ENCODE data around the gene PGM2L1.
"Not testable (repeated sequence)": the region's sequence is repeated elsewhere in the genome, so short reads cannot be mapped to it uniquely, and the experiment has no call there.

The PGM2L1 gene

GRCh38 chr11:74429205-74429604 is 31.0 kb upstream of the PGM2L1 start:
- no peak for DNase-seq (ENCODE audit: insufficient read length, low spot score)
- TF ChIP-seq POLR2AphosphoS5 (IDR thresholded peaks at IDR 0.05; ENCODE audit: low read depth, low read length), result no peak
- TF ChIP-seq TAF1 (IDR thresholded peaks at IDR 0.05; ENCODE audit: low read depth, low read length), result no peak
- no peak for TF ChIP-seq SPI1 (IDR thresholded peaks at IDR 0.05; ENCODE audit: low read depth, low read length)
- no peak for TF ChIP-seq PAX5 (IDR thresholded peaks at IDR 0.05; ENCODE audit: insufficient read depth, low read length, severe bottlenecking)
- TF ChIP-seq POU2F2 (IDR thresholded peaks at IDR 0.05; ENCODE audit: low read depth, low read length), result no peak
- TF ChIP-seq POLR2A (IDR thresholded peaks at IDR 0.05; ENCODE audit: low read depth, low read length), result no peak
- FAIRE-seq, result no peak

- FAIRE-seq, result no peak
- TF ChIP-seq TAF1 (IDR thresholded peaks at IDR 0.05; ENCODE audit: low read depth, low read length) (no peak), PAX5 (IDR thresholded peaks at IDR 0.05; ENCODE audit: insufficient read depth, low read length, severe bottlenecking) (no peak), SPI1 (IDR thresholded peaks at IDR 0.05; ENCODE audit: low read depth, low read length) (no peak), POLR2AphosphoS5 (IDR thresholded peaks at IDR 0.05; ENCODE audit: low read depth, low read length) (no peak), POU2F2 (IDR thresholded peaks at IDR 0.05; ENCODE audit: low read depth, low read length) (no peak), POLR2A (IDR thresholded peaks at IDR 0.05; ENCODE audit: low read depth, low read length) (no peak)
These were observed 29.2 kb upstream of the PGM2L1 start for GRCh38 chr11:74427384-74427886.

GRCh38 chr11:74425100-74425499 is 26.9 kb upstream of the PGM2L1 start:
- no peak for FAIRE-seq
- TF ChIP-seq POU2F2 (IDR thresholded peaks at IDR 0.05; ENCODE audit: low read depth, low read length), result no peak
- no peak for TF ChIP-seq TAF1 (IDR thresholded peaks at IDR 0.05; ENCODE audit: low read depth, low read length)
- no peak for TF ChIP-seq POLR2AphosphoS5 (IDR thresholded peaks at IDR 0.05; ENCODE audit: low read depth, low read length)
- TF ChIP-seq SPI1 (IDR thresholded peaks at IDR 0.05; ENCODE audit: low read depth, low read length), result no peak
- no peak for TF ChIP-seq PAX5 (IDR thresholded peaks at IDR 0.05; ENCODE audit: insufficient read depth, low read length, severe bottlenecking)
- TF ChIP-seq POLR2A (IDR thresholded peaks at IDR 0.05; ENCODE audit: low read depth, low read length), result no peak
- DNase-seq (ENCODE audit: insufficient read length, low spot score), result no peak

More at GRCh38 chr11:74427384-74427886, 29.2 kb upstream of the PGM2L1 start:
- DNase-seq (ENCODE audit: insufficient read length, low spot score), result no peak

- FAIRE-seq (no peak), DNase-seq (ENCODE audit: insufficient read length, low spot score) (no peak)
- TF ChIP-seq POLR2AphosphoS5 (IDR thresholded peaks at IDR 0.05; ENCODE audit: low read depth, low read length), result no peak
- TF ChIP-seq PAX5 (IDR thresholded peaks at IDR 0.05; ENCODE audit: insufficient read depth, low read length, severe bottlenecking), result no peak
- no peak for TF ChIP-seq TAF1 (IDR thresholded peaks at IDR 0.05; ENCODE audit: low read depth, low read length)
- no peak for TF ChIP-seq SPI1 (IDR thresholded peaks at IDR 0.05; ENCODE audit: low read depth, low read length)
- no peak for TF ChIP-seq POLR2A (IDR thresholded peaks at IDR 0.05; ENCODE audit: low read depth, low read length)
- TF ChIP-seq POU2F2 (IDR thresholded peaks at IDR 0.05; ENCODE audit: low read depth, low read length), result no peak
These were observed 20.3 kb upstream of the PGM2L1 start for GRCh38 chr11:74418509-74418895.

- TF ChIP-seq POU2F2 (IDR thresholded peaks at IDR 0.05; ENCODE audit: low read depth, low read length) (no peak), POLR2A (IDR thresholded peaks at IDR 0.05; ENCODE audit: low read depth, low read length) (no peak), POLR2AphosphoS5 (IDR thresholded peaks at IDR 0.05; ENCODE audit: low read depth, low read length) (no peak), TAF1 (IDR thresholded peaks at IDR 0.05; ENCODE audit: low read depth, low read length) (no peak), PAX5 (IDR thresholded peaks at IDR 0.05; ENCODE audit: insufficient read depth, low read length, severe bottlenecking) (no peak), SPI1 (IDR thresholded peaks at IDR 0.05; ENCODE audit: low read depth, low read length) (no peak)
- DNase-seq (ENCODE audit: insufficient read length, low spot score), result no peak
- FAIRE-seq, result no peak
These were observed 19.8 kb upstream of the PGM2L1 start for GRCh38 chr11:74417860-74418508.

GRCh38 chr11:74417379-74417804 is 19.2 kb upstream of the PGM2L1 start:
- no peak for FAIRE-seq
- no peak for DNase-seq (ENCODE audit: insufficient read length, low spot score)
- no peak for TF ChIP-seq POLR2A (IDR thresholded peaks at IDR 0.05; ENCODE audit: low read depth, low read length)
- TF ChIP-seq TAF1 (IDR thresholded peaks at IDR 0.05; ENCODE audit: low read depth, low read length), result no peak
- no peak for TF ChIP-seq POLR2AphosphoS5 (IDR thresholded peaks at IDR 0.05; ENCODE audit: low read depth, low read length)
- no peak for TF ChIP-seq PAX5 (IDR thresholded peaks at IDR 0.05; ENCODE audit: insufficient read depth, low read length, severe bottlenecking)
- TF ChIP-seq SPI1 (IDR thresholded peaks at IDR 0.05; ENCODE audit: low read depth, low read length), result no peak
- TF ChIP-seq POU2F2 (IDR thresholded peaks at IDR 0.05; ENCODE audit: low read depth, low read length), result no peak

- DNase-seq (ENCODE audit: insufficient read length, low spot score); FAIRE-seq: not testable (repeated sequence)
These were observed 18.7 kb upstream of the PGM2L1 start for GRCh38 chr11:74416974-74417373.

GRCh38 chr11:74412733-74413359 is 14.6 kb upstream of the PGM2L1 start:
- FAIRE-seq (no peak), DNase-seq (ENCODE audit: insufficient read length, low spot score) (no peak)
- TF ChIP-seq PAX5 (IDR thresholded peaks at IDR 0.05; ENCODE audit: insufficient read depth, low read length, severe bottlenecking), result no peak
- TF ChIP-seq POU2F2 (IDR thresholded peaks at IDR 0.05; ENCODE audit: low read depth, low read length), result no peak
- no peak for TF ChIP-seq POLR2AphosphoS5 (IDR thresholded peaks at IDR 0.05; ENCODE audit: low read depth, low read length)
- TF ChIP-seq SPI1 (IDR thresholded peaks at IDR 0.05; ENCODE audit: low read depth, low read length), result no peak
- TF ChIP-seq TAF1 (IDR thresholded peaks at IDR 0.05; ENCODE audit: low read depth, low read length), result no peak
- no peak for TF ChIP-seq POLR2A (IDR thresholded peaks at IDR 0.05; ENCODE audit: low read depth, low read length)

- TF ChIP-seq SPI1 (IDR thresholded peaks at IDR 0.05; ENCODE audit: low read depth, low read length), result no peak
- TF ChIP-seq POLR2AphosphoS5 (IDR thresholded peaks at IDR 0.05; ENCODE audit: low read depth, low read length), result no peak
- TF ChIP-seq POU2F2 (IDR thresholded peaks at IDR 0.05; ENCODE audit: low read depth, low read length), result no peak
- no peak for TF ChIP-seq PAX5 (IDR thresholded peaks at IDR 0.05; ENCODE audit: insufficient read depth, low read length, severe bottlenecking)
- TF ChIP-seq POLR2A (IDR thresholded peaks at IDR 0.05; ENCODE audit: low read depth, low read length), result no peak
- no peak for TF ChIP-seq TAF1 (IDR thresholded peaks at IDR 0.05; ENCODE audit: low read depth, low read length)
- FAIRE-seq (no peak), DNase-seq (ENCODE audit: insufficient read length, low spot score) (no peak)
These were observed 14.1 kb upstream of the PGM2L1 start for GRCh38 chr11:74412321-74412720.
